Muscle layer of duodenum (tissue), 2 donors: ENCODE results near the gene CETP.

Experiments
- H3K27ac ChIP-seq: one replicate; pipeline ENCODE4 v1.7.0; 2013; ENCODE audit warnings: mild to moderate bottlenecking, low read length
- H3K27me3 ChIP-seq: one replicate; pipeline ENCODE4 v1.7.0; 2013; ENCODE audit warnings: low read depth, mild to moderate bottlenecking, control low read depth, low read length
- H3K36me3 ChIP-seq, 2 donors: one replicate each; pipeline ENCODE4 v1.7.0; 2013; ENCODE audit warnings: low read length in 2 of 2, control low read depth in 1 of 2, mild to moderate bottlenecking in 1 of 2; ENCODE audit not compliant: insufficient read depth in 2 of 2, control insufficient read depth in 1 of 2
- H3K4me1 ChIP-seq, 2 donors: one replicate each; pipeline ENCODE4 v1.7.0; 2013; ENCODE audit warnings: low read length in 2 of 2, mild to moderate bottlenecking in 2 of 2, control low read depth in 1 of 2, moderate library complexity in 1 of 2; ENCODE audit not compliant: insufficient read depth in 2 of 2, control insufficient read depth in 1 of 2
- H3K4me3 ChIP-seq, 2 donors: one replicate each; pipeline ENCODE4 v1.7.0; 2013; ENCODE audit warnings: low read length in 2 of 2, low read depth in 1 of 2, mild to moderate bottlenecking in 1 of 2
- H3K9me3 ChIP-seq, 2 donors: one replicate each; pipeline ENCODE4 v1.7.0; 2013; ENCODE audit warnings: low read length in 2 of 2, control low read depth in 1 of 2, mild to moderate bottlenecking in 1 of 2; ENCODE audit not compliant: control insufficient read depth in 1 of 2
- donor health status: healthy.

CETP gene

GRCh38 chr16:56961851-56962281 is at the start of gene CETP:
Gene CETP (plus strand): TSS chr16:56961950. CDS start chr16:56961980, 30 bp downstream.
- H3K36me3 ChIP-seq, result no peaks in the 10 kb centered on the region
- H3K4me3 ChIP-seq, result no peak within 1 kb of the TSS
- H3K27me3 ChIP-seq, result no peaks in the 10 kb centered on the region
- H3K27ac ChIP-seq, result no peak within 1 kb of the TSS
- no peaks in the 10 kb centered on the region for H3K9me3 ChIP-seq
- peaks cover 0 to 23% of the 10 kb centered on the region in 2 donors for H3K4me1 ChIP-seq

GRCh38 chr16:56912746-56913708 is 48.7 kb upstream of the CETP start:
- H3K9me3 ChIP-seq, result no peaks in the 10 kb centered on the region
- peaks cover 3 to 8% of the 10 kb centered on the region in 2 donors for H3K4me1 ChIP-seq
- no peak overlapping the region for H3K4me3 ChIP-seq
- no peak overlapping the region for H3K27ac ChIP-seq
- H3K36me3 ChIP-seq, result no peaks in the 10 kb centered on the region
- no peaks in the 10 kb centered on the region for H3K27me3 ChIP-seq

GRCh38 chr16:56914896-56915295 is 46.9 kb upstream of the CETP start:
- Histone ChIP-seq H3K27ac (no peak overlapping the region), H3K9me3 (no peaks in the 10 kb centered on the region), H3K4me1 (peaks cover 3 to 4% of the 10 kb centered on the region in 2 donors), H3K27me3 (no peaks in the 10 kb centered on the region), H3K4me3 (no peak overlapping the region), H3K36me3 (no peaks in the 10 kb centered on the region)

GRCh38 chr16:56915336-56916119 is 46.2 kb upstream of the CETP start:
- no peak overlapping the region for H3K4me3 ChIP-seq
- H3K4me1 ChIP-seq, result peaks cover 3 to 4% of the 10 kb centered on the region in 2 donors
- no peak overlapping the region for H3K27ac ChIP-seq
- no peaks in the 10 kb centered on the region for H3K9me3 ChIP-seq
- H3K27me3 ChIP-seq, result no peaks in the 10 kb centered on the region
- H3K36me3 ChIP-seq, result no peaks in the 10 kb centered on the region

GRCh38 chr16:56916571-56917403 is 45.0 kb upstream of the CETP start:
- no peaks in the 10 kb centered on the region for H3K27me3 ChIP-seq
- peak overlapping the region; percentile 39 for H3K27ac ChIP-seq
- H3K36me3 ChIP-seq, result no peaks in the 10 kb centered on the region
- no peak overlapping the region for H3K4me3 ChIP-seq
- peaks cover 3 to 4% of the 10 kb centered on the region in 2 donors for H3K4me1 ChIP-seq
- no peaks in the 10 kb centered on the region for H3K9me3 ChIP-seq

- Histone ChIP-seq H3K9me3 (no peaks in the 10 kb centered on the region), H3K27ac (no peak overlapping the region), H3K4me3 (no peak overlapping the region), H3K36me3 (no peaks in the 10 kb centered on the region), H3K27me3 (no peaks in the 10 kb centered on the region), H3K4me1 (peaks cover 0 to 3% of the 10 kb centered on the region in 2 donors)
Measured at GRCh38 chr16:56918467-56919012, 43.2 kb upstream of the CETP start.

GRCh38 chr16:56919099-56919800 is 42.5 kb upstream of the CETP start:
- Histone ChIP-seq H3K36me3 (no peaks in the 10 kb centered on the region), H3K4me3 (no peak overlapping the region), H3K27me3 (no peaks in the 10 kb centered on the region), H3K4me1 (peaks cover 0 to 3% of the 10 kb centered on the region in 2 donors), H3K9me3 (no peaks in the 10 kb centered on the region), H3K27ac (no peak overlapping the region)

GRCh38 chr16:56921571-56921970 is 40.2 kb upstream of the CETP start:
- Histone ChIP-seq H3K36me3 (no peaks in the 10 kb centered on the region), H3K27me3 (no peaks in the 10 kb centered on the region), H3K9me3 (no peaks in the 10 kb centered on the region), H3K27ac (no peak overlapping the region), H3K4me3 (no peak overlapping the region), H3K4me1 (peaks cover 0 to under 1% of the 10 kb centered on the region in 2 donors)

GRCh38 chr16:56923481-56924091 is 38.2 kb upstream of the CETP start:
- Histone ChIP-seq H3K27me3 (no peaks in the 10 kb centered on the region), H3K27ac (no peak overlapping the region), H3K4me3 (no peak overlapping the region), H3K36me3 (no peaks in the 10 kb centered on the region), H3K4me1 (no peaks in the 10 kb centered on the region), H3K9me3 (no peaks in the 10 kb centered on the region)

GRCh38 chr16:56927471-56927870 is 34.3 kb upstream of the CETP start:
- H3K4me3 ChIP-seq, result no peak overlapping the region
- no peaks in the 10 kb centered on the region for H3K27me3 ChIP-seq
- no peaks in the 10 kb centered on the region for H3K9me3 ChIP-seq
- peaks cover 0 to 5% of the 10 kb centered on the region in 2 donors for H3K4me1 ChIP-seq
- no peak overlapping the region for H3K27ac ChIP-seq
- H3K36me3 ChIP-seq, result peaks cover 0 to 5% of the 10 kb centered on the region in 2 donors
